T-cell (primary cell): Measurements from ENCODE around the gene TMEM178B. TPM values are rescaled to one million over a fixed set of nuclear protein-coding genes. Genes with fewer than 3 reads are reported as not detected.

ENCODE experiments used
- ATAC-seq, 4 experiments: fragments of 200-7000 bp in 3 of 4; fragments of 150-1000 bp in 1 of 4; cut with Tn5 transposase; replicated peaks in 1 of 4; 1 replicate in 3 of 4; 2 replicates in 1 of 4; pipeline ENCODE4 v1.10.0; 2021; ENCODE audit warnings: moderate library complexity in 3 of 4, mild to moderate bottlenecking in 2 of 4, moderate number of reproducible peaks in 1 of 4
- CTCF ChIA-PET, 2 donors: fragments of 300-600 bp; sonication (Branson Sonifier 250); formaldehyde crosslinking; loops; one replicate each; lab custom pipeline; 2022; ENCODE audit warnings: antibody characterized with exemption in 2 of 2; lab: Charles Lee
- POLR2A ChIA-PET, 2 donors: fragments of 300-600 bp; sonication (Branson Sonifier 250); formaldehyde crosslinking; loops; one replicate each; lab custom pipeline; 2022; ENCODE audit warnings: antibody characterized with exemption in 2 of 2; lab: Charles Lee
- DNase-seq, 35 experiments: peaks; one replicate each; pipeline versions ENCODE4 v3.0.0 to v3.0.0-alpha.2; 2013 to 2023
- H3K27ac ChIP-seq: one replicate; pipeline ENCODE4 v1.5.1; 2013; ENCODE audit warnings: low read length
- H3K27me3 ChIP-seq, 2 experiments: replicated peaks in 1 of 2; 1 replicate in 1 of 2; 2 replicates in 1 of 2; pipeline versions ENCODE4 v1.6.1 to v1.7.0; 2013; ENCODE audit warnings: low read length in 1 of 2, mixed read lengths in 1 of 2; ENCODE audit not compliant: control insufficient read depth in 2 of 2, insufficient read depth in 2 of 2; ENCODE audit errors: extremely low read depth in 1 of 2
- H3K36me3 ChIP-seq, 2 donors: 1 replicate in 1 of 2; 2 replicates in 1 of 2; pipeline versions ENCODE4 v1.6.1 to v1.7.0; 2013; ENCODE audit warnings: low read length in 1 of 2; ENCODE audit not compliant: control insufficient read depth in 2 of 2, insufficient read depth in 1 of 2; ENCODE audit errors: extremely low read depth in 1 of 2
- H3K4me1 ChIP-seq, 2 experiments: 1 replicate in 1 of 2; 2 replicates in 1 of 2; pipeline versions ENCODE4 v1.6.1 to v1.7.0; 2013; ENCODE audit warnings: low read length in 2 of 2, mixed read lengths in 1 of 2; ENCODE audit not compliant: insufficient read depth in 2 of 2, control insufficient read depth in 1 of 2; ENCODE audit errors: extremely low read depth in 1 of 2
- H3K4me3 ChIP-seq, 2 donors: 1 replicate in 1 of 2; 2 replicates in 1 of 2; pipeline versions ENCODE4 v1.5.1 to v1.7.0; 2013; ENCODE audit warnings: mild to moderate bottlenecking in 2 of 2, low read length in 1 of 2, moderate library complexity in 1 of 2; ENCODE audit not compliant: control insufficient read depth in 1 of 2; ENCODE audit errors: extremely low read depth in 1 of 2
- H3K9me3 ChIP-seq: 2 replicates; pipeline ENCODE4 v1.7.0; 2013
- H3K27ac Mint-ChIP-seq, 2 donors: one replicate each; pipeline ENCODE4 v1.8.0; 2020 to 2021; ENCODE audit warnings: mild to moderate bottlenecking in 2 of 2, mixed read lengths in 2 of 2
- H3K27me3 Mint-ChIP-seq, 2 donors: one replicate each; pipeline ENCODE4 v1.8.0; 2021 to 2022; ENCODE audit warnings: mixed read lengths in 2 of 2
- H3K36me3 Mint-ChIP-seq: one replicate; pipeline ENCODE4 v1.8.0; 2021; ENCODE audit warnings: mixed read lengths
- H3K4me1 Mint-ChIP-seq, 3 donors: one replicate each; pipeline ENCODE4 v1.8.0; 2020 to 2022; ENCODE audit warnings: mixed read lengths in 3 of 3, mild to moderate bottlenecking in 1 of 3
- H3K4me3 Mint-ChIP-seq, 3 donors: one replicate each; pipeline ENCODE4 v1.8.0; 2020 to 2022; ENCODE audit warnings: mild to moderate bottlenecking in 3 of 3, mixed read lengths in 3 of 3, moderate library complexity in 3 of 3
- H3K9me3 Mint-ChIP-seq, 3 donors: one replicate each; pipeline ENCODE4 v1.8.0; 2020 to 2022; ENCODE audit warnings: mixed read lengths in 3 of 3
- WGBS: methylation state at CpG from one replicate; pipeline ENCODE4 v1.1.5; 2013; ENCODE audit warnings: missing lambda C conversion rate; ENCODE audit not compliant: insufficient coverage; 5-methylcytosine and 5-hydroxymethylcytosine counted together
- total RNA-seq, 35 experiments: library from RNA in 6 of 35; stranded (reverse) in 6 of 35; fragments of 120-200 nt in 1 of 35; gene quantifications; one replicate each; pipeline versions ENCODE4 v1.2.1 to v1.2.4 and lab custom pipeline; 2013 to 2026

The TMEM178B gene
- total RNA-seq, 5 donors from 2014 or later (not counting 1 experiment from before 2014, with no cell fraction given), result 0.14 to 0.86 (median 0.32) TPM

- Histone ChIP-seq H3K27me3 (peaks cover 0 to 22% of the 10 kb centered on the region in 2 experiments), H3K4me1 (no peaks in the 10 kb centered on the region), H3K9me3 (no peaks in the 10 kb centered on the region), H3K36me3 (no peaks in the 10 kb centered on the region), H3K27ac (no peak overlapping the region), H3K4me3 (no peak overlapping the region)
- no peaks in the 10 kb centered on the region for H3K4me1 Mint-ChIP-seq
- ATAC-seq, result no peak
- H3K36me3 Mint-ChIP-seq, result no peaks in the 10 kb centered on the region
- WGBS, result 75% methylated on average over 4 of the region's 8 CpGs
- H3K4me3 Mint-ChIP-seq, result no peak overlapping the region
- no peak overlapping the region for H3K27ac Mint-ChIP-seq
- peaks cover 12 to 23% of the 10 kb centered on the region in 2 donors for H3K27me3 Mint-ChIP-seq
- ChIA-PET CTCF (interaction anchor here in 1 of 2 donors (0.5 kb wide), 1 partner anchor 29 kb away, joined by 3 read pairs; no protein-coding TSS in a partner anchor), POLR2A (no interaction called here)
- no peaks in the 10 kb centered on the region for H3K9me3 Mint-ChIP-seq
- no peak for DNase-seq
These were observed 390.1 kb downstream of the TMEM178B start for GRCh38 chr7:141463986-141464385.

DNA sequence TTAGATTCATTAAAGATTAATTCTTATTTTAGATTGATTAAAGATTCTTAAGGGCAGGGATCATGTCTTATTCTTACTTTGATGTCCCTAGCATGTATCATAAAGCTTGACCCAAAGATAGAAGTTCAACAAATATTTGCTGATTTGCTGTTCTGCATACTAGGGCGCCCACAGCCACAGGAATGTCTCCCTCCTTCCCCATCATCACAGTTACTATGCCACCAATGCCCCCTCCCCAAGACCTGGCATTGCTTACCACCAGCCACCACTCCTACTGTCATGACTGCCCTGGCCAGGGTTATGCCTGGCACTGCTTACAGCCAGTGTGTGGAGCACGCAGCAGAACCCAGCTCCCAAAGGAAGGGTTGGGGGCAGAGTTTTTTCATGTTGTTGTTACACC, 390.7 kb downstream of the TMEM178B start:
- Histone ChIP-seq H3K4me1 (no peaks in the 10 kb centered on the region), H3K4me3 (no peak overlapping the region), H3K36me3 (no peaks in the 10 kb centered on the region), H3K27ac (no peak overlapping the region), H3K27me3 (peaks cover 0 to 22% of the 10 kb centered on the region in 2 experiments), H3K9me3 (no peaks in the 10 kb centered on the region)
- peaks cover 12 to 23% of the 10 kb centered on the region in 2 donors for H3K27me3 Mint-ChIP-seq
- H3K4me3 Mint-ChIP-seq, result no peak overlapping the region
- no peaks in the 10 kb centered on the region for H3K36me3 Mint-ChIP-seq
- CTCF ChIA-PET, result no interaction called here
- no CpG with 5 or more reads among the region's 2 CpGs for WGBS
- no peaks in the 10 kb centered on the region for H3K9me3 Mint-ChIP-seq
- DNase-seq, result no peak
- no peak overlapping the region for H3K27ac Mint-ChIP-seq
- H3K4me1 Mint-ChIP-seq, result no peaks in the 10 kb centered on the region
- POLR2A ChIA-PET, result no interaction called here
- no peak for ATAC-seq

DNA sequence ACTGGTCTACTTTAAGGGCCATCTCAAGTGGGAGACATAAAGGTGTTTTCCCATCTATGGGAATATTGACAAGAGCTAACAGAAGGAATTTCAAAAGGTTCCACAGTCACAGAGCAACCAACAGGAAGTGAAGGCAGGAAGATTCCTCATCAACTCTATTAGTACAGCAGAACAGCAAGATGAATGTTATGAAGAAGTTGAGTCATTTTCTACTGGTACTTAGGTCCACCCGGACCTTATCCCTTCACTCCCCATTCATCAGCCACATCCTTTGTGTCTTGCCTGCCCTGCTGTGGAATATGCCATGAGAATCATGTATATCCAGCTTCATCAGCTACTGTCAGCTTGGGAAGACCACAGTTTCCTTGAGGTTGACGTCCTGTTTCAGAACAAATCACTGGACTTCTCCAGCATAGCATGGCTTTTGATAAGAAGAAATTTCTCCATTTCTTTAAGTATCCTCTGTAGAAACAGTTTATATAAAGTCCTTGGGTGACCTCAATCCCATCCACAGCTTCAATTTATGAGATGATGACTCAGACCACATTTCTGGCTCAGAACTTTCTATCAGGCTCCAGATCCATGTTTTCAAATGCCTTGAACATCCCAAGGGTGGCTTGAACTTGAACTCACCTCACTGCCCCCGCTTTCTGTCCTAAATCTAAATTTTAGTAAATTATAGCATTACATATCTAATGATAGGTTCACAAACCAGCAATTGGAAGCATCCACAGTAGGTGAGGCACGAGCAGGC, 392.5 kb downstream of the TMEM178B start:
- no peak for DNase-seq
- H3K9me3 ChIP-seq, result no peaks in the 10 kb centered on the region
- no peak overlapping the region for H3K4me3 ChIP-seq
- 50% methylated on average over 1 of the region's 4 CpGs for WGBS
- H3K36me3 ChIP-seq, result no peaks in the 10 kb centered on the region
- Mint-ChIP-seq H3K36me3 (no peaks in the 10 kb centered on the region), H3K4me3 (no peak overlapping the region), H3K27ac (no peak overlapping the region), H3K4me1 (no peaks in the 10 kb centered on the region), H3K27me3 (peaks cover 12 to 19% of the 10 kb centered on the region in 2 donors), H3K9me3 (no peaks in the 10 kb centered on the region)
- POLR2A ChIA-PET, result no interaction called here
- ATAC-seq, result no peak
- peaks cover 0 to 22% of the 10 kb centered on the region in 2 experiments for H3K27me3 ChIP-seq
- H3K27ac ChIP-seq, result no peak overlapping the region
- CTCF ChIA-PET, result no interaction called here
- no peaks in the 10 kb centered on the region for H3K4me1 ChIP-seq

GRCh38 chr7:141468341-141468740, 394.5 kb downstream of the TMEM178B start:
- Histone ChIP-seq H3K36me3 (no peaks in the 10 kb centered on the region), H3K27ac (no peak overlapping the region), H3K4me1 (no peaks in the 10 kb centered on the region), H3K27me3 (peaks cover 0 to 11% of the 10 kb centered on the region in 2 experiments), H3K9me3 (no peaks in the 10 kb centered on the region), H3K4me3 (no peak overlapping the region)
- H3K27me3 Mint-ChIP-seq, result peaks cover 5 to 11% of the 10 kb centered on the region in 2 donors
- no peak for ATAC-seq
- H3K9me3 Mint-ChIP-seq, result no peaks in the 10 kb centered on the region
- DNase-seq, result no peak
- H3K27ac Mint-ChIP-seq, result no peak overlapping the region
- 83% methylated on average over 3 of the region's 5 CpGs for WGBS
- no peak overlapping the region for H3K4me3 Mint-ChIP-seq
- H3K36me3 Mint-ChIP-seq, result no peaks in the 10 kb centered on the region
- H3K4me1 Mint-ChIP-seq, result no peaks in the 10 kb centered on the region
- ChIA-PET POLR2A (no interaction called here), CTCF (no interaction called here)

GRCh38 chr7:141475679-141476078, 401.8 kb downstream of the TMEM178B start:
- Histone ChIP-seq H3K36me3 (no peaks in the 10 kb centered on the region), H3K27me3 (peaks cover 0 to 3% of the 10 kb centered on the region in 2 experiments), H3K4me1 (no peaks in the 10 kb centered on the region), H3K4me3 (no peak overlapping the region), H3K27ac (no peak overlapping the region), H3K9me3 (no peaks in the 10 kb centered on the region)
- Mint-ChIP-seq H3K27ac (no peak overlapping the region), H3K4me3 (no peak overlapping the region), H3K4me1 (no peaks in the 10 kb centered on the region), H3K36me3 (no peaks in the 10 kb centered on the region), H3K27me3 (peaks cover 4 to 12% of the 10 kb centered on the region in 2 donors), H3K9me3 (no peaks in the 10 kb centered on the region)
- DNase-seq (no peak), ATAC-seq (no peak)
- ChIA-PET POLR2A (no interaction called here), CTCF (no interaction called here)
- no CpG with 5 or more reads among the region's 1 CpG for WGBS

- Histone ChIP-seq H3K36me3 (no peaks in the 10 kb centered on the region), H3K27me3 (peaks cover 0 to 6% of the 10 kb centered on the region in 2 experiments), H3K9me3 (no peaks in the 10 kb centered on the region), H3K27ac (no peak overlapping the region), H3K4me3 (no peak overlapping the region), H3K4me1 (no peaks in the 10 kb centered on the region)
- H3K27me3 Mint-ChIP-seq, result peaks cover 18 to 19% of the 10 kb centered on the region in 2 donors
- H3K4me1 Mint-ChIP-seq, result no peaks in the 10 kb centered on the region
- ATAC-seq (no peak), DNase-seq (no peak)
- no peaks in the 10 kb centered on the region for H3K36me3 Mint-ChIP-seq
- CTCF ChIA-PET, result no interaction called here
- POLR2A ChIA-PET, result no interaction called here
- H3K4me3 Mint-ChIP-seq, result no peak overlapping the region
- no peak overlapping the region for H3K27ac Mint-ChIP-seq
- WGBS, result 88% methylated on average over 2 of the region's 4 CpGs
- H3K9me3 Mint-ChIP-seq, result peaks cover 0 to 4% (median 0%) of the 10 kb centered on the region in 3 donors
These were observed 404.0 kb downstream of the TMEM178B start for GRCh38 chr7:141477865-141478264.
